GM18519 (cell line): ENCODE measurements around the gene CFAP97.
"Not testable (repeated sequence)": the region's sequence is repeated elsewhere in the genome, so short reads cannot be mapped to it uniquely, and the experiment has no call there.

ENCODE experiments used
- ATAC-seq: cut with Tn5 transposase; IDR thresholded peaks from one replicate; pipeline ENCODE4 v1.9.1; 2021; ENCODE audit warnings: mild to moderate bottlenecking, moderate library complexity; ENCODE audit not compliant: unreplicated experiment, low FRiP score

CFAP97 gene

DNA sequence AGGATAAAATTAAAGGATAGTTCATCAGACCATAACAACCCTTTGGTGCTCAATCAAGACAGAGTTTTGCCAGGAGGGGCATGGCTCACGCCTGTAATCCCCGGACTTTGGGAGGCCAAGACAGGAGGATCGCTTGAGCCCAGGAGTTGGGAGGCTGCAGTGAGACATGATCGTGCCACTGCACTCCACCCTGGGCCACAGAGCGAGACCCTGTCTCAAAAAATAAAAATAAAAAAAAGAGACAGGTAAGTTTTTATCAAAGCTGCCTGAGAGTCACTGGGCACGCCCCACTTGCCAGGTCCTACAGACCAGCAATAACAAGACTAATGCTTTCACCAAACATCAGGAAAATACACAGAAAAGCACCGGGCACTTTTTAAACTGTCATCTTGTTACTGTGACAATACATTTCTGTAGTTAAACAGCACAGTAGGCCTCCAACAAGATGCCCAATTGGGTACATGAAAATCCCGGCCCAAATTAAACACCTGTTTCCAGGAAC, 765 bp downstream of the CFAP97 start:
- no peak for ATAC-seq

GRCh38 chr4:185201977-185202962, 1.5 kb downstream of the CFAP97 start:
- ATAC-seq = no peak

DNA sequence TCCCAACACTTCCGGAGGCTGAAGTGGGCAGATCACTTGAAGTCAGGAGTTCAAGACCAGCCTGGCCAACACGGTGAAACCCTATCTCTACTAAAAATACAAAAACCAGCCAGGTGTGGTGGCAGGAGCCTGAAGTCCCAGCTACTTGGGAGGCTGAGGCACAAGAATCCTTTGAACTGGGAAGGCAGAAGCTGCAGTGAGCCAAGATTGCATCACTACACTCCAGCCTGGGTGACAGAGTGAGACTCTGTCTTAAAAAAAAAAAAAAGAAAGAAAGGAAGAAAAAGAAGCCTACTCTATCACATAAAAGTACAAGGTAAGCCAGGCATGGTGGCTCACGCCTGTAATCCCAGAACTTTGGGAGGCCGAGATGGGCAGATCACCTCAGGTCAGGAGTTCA, 5.6 kb downstream of the CFAP97 start:
- ATAC-seq = not testable (repeated sequence)

- ATAC-seq = no peak
Observed at GRCh38 chr4:185196437-185196836, 7.4 kb downstream of the CFAP97 start.

DNA sequence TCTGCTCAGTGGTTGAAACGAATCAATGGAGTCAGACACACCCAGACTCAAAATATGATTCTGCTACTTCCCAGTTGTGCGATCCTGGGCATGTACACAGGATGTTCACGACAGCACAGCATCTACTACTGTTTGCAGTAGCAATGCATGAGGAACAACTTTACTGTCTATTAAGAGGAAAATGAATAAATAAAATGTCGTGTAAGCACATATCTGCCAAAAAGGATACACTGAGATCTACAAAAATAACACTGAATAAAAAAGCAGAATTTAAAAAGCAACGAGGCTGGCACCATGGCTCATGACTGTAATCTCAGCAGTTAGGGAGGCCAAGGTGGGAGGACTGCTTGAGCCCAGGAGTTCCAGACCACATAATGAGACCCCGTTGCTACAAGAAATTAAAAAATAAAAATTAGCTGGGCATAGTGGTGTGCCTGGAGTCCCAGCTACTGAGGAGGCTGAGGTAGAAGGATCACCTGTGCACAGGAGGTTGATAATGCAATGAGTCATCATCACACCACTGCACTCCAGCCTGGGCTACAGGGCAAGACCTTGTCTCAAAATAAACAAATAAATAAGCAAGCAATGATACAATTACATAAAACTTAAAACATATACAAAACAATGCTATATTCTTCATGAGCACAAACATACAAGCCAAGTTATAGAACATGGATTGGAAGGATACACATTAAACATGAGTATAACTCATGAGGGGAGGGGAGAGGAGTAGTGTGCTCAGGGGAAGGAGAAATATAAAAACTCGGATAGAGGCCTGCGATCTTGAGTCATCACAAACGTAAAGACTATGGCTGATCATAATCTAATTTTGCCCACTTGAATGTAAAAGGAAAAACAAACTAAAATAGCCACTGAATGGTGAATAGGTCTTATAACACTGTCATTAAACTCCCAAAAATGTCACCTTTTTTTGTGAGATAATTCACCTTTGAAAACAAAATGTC, 8.6 kb downstream of the CFAP97 start:
- ATAC-seq = no peak

GRCh38 chr4:185192059-185192458, 11.7 kb downstream of the CFAP97 start:
- ATAC-seq = peak; percentile 90

GRCh38 chr4:185190306-185190856, 13.4 kb downstream of the CFAP97 start:
- no peak for ATAC-seq

DNA sequence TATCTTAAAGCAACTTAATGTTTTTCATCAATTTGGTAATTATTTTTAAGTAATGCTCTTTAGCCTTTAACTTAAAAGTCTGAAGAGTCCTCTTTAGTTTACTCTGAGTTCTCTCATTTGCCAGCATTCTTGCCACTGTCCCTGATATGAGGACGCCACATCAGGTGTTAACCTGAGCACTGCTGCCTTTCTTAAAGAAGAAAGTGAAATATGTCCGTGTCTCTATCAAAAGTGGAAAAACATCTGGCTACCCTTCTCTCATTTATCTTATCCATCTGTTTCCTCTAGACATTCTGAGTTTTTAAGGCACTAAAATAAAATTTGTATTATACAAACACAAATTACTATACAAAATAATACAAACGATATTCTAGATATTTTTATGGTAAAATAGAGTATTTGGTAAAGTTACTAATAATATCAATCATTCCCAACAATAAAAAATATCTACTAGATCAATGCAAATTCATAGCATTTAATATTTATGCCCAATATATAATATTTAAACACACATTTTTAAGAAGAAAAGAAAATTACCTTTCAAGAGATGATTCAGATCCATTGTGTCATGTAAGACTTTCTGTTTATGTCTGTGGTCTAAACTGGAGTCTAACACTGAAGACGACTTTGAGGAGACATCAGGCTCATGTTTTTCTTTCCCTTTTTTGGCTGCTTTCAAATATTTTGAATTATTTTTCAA, 14.0 kb downstream of the CFAP97 start:
- no peak for ATAC-seq

GRCh38 chr4:185186769-185187168, 17.0 kb downstream of the CFAP97 start:
- no peak for ATAC-seq

- ATAC-seq = no peak
Observed at GRCh38 chr4:185183622-185184281, 20.0 kb downstream of the CFAP97 start.

GRCh38 chr4:185182239-185182638, 21.6 kb downstream of the CFAP97 start:
- ATAC-seq = no peak

DNA sequence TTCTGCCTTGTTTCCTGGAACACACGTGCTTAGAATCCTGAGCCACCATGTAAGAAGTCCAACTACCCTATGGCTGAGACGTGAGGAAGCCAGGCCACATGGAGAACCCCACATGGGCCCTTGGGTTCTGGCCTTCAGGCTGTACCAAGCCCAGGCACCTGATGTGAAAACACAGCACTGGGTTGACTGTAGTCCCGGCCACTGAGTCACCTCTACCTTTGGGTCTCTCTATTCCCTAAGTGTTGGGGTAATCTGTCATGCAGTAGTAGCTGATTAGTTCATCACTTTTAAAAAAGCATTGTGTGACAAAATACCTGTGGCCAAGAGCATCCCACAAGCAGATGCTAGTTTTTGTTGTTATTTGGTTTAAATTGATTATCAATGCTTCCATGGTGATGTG, 24.3 kb downstream of the CFAP97 start:
- ATAC-seq = no peak

GRCh38 chr4:185171373-185172071, 32.3 kb downstream of the CFAP97 start:
- ATAC-seq = no peak

- no peak for ATAC-seq
Observed at GRCh38 chr4:185167234-185167633, 36.6 kb downstream of the CFAP97 start.

DNA sequence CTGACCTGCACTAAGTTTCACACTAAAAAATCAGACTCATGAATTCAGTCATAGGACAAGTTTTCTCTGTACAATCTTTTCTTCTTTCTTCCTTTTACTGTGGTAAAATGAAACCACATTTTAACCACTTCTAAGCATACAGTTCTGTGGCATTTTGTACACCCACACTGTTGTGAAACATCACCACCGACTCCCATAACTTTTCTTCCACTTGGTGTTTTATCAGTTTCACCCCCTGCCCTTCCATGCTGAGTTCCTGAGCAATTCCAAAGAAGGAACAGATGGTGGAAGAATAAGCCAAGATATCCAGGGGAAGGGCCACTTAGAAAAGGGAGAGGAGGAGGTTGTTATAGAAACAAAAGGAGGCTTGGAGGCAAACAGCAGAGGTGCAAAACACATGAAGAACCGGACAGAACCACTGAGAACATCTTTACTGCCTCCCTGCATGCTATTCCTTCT, 38.2 kb downstream of the CFAP97 start:
- ATAC-seq = peak; percentile 96

- no peak for ATAC-seq
Observed at GRCh38 chr4:185151296-185151695, 52.5 kb downstream of the CFAP97 start.

GRCh38 chr4:185149392-185149791, 54.4 kb downstream of the CFAP97 start:
- ATAC-seq = no peak

DNA sequence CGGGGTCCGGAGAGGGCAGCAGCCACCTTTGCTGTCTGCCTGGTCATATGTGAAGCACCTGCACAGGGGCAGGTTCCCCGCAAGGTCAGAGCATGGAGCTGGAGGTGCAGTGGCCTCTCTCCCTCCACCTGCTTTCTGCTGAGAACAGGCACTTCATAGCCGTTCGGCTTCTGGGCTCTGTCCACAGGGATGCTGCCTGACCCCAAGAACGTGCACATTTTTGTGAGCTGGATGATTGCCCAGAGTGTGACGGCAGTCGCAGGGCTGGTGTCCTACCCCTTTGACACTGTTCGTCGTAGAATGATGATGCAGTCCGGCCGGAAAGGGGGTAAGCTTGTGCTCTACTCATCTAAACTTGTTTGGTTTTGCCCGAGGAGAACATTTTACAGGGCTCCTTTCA, 58.2 kb downstream of the CFAP97 start:
- no peak for ATAC-seq
